Measurements from ENCODE around the gene CEP170.
"Not testable (repeated sequence)": the region's sequence is repeated elsewhere in the genome, so short reads cannot be mapped to it uniquely, and the experiment has no call there.

The CEP170 gene

DNA sequence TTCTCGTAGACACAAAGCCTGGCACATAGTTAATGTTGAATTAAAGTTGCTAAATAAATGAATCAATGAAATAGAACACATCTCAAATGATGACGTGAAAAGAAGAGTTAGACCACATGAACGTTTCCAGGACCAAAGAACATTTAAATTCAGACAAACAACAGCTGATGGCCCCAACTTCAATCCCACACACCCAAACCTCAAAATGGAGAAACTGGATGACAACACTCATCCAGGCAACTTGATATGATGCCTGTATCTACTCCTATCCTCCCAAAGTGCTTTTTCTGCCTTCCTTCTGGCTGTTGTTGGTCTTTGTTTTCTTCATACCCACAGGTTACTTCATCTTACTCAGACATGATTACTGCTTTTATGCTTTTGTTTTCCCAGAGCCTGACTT, 71.9 kb downstream of the CEP170 start:
- H3K9me3 ChIP-seq (ENCODE audit: control insufficient read depth, insufficient read depth, low read depth, low read length); H3K27me3 ChIP-seq (ENCODE audit: control insufficient read depth, insufficient read depth, low read length); H3K4me1 ChIP-seq (ENCODE audit: control insufficient read depth, insufficient read depth, low read length); H3K4me3 ChIP-seq (ENCODE audit: low read depth, low read length); H3K36me3 ChIP-seq (ENCODE audit: control insufficient read depth, insufficient read depth, low read length); H3K27ac ChIP-seq (ENCODE audit: low read depth, low read length); H3K9ac ChIP-seq (ENCODE audit: low read length): not testable (repeated sequence)

DNA sequence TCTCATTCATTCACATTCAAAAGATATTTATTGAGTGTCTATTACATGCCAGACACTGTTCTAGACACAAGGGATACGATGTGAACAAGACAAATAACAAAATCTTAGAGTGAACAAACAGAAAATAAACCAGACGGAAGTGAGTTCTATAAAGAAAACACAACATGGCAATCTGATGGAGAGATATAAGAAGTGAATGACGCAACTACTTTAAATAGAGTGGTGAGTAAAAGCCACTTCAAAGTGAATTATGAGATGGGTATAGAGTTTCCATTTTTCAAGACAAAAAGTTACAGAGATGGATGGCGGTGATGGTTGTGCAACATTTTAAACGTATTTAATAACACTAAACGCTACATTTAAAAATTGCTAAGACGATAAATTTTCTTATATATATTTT, 75.4 kb downstream of the CEP170 start:
- no peaks in the 10 kb centered on the region for H3K36me3 ChIP-seq (ENCODE audit: control insufficient read depth, insufficient read depth, low read length)
- H3K4me3 ChIP-seq (ENCODE audit: low read depth, low read length), result no peak overlapping the region
- no peaks in the 10 kb centered on the region for H3K27me3 ChIP-seq (ENCODE audit: control insufficient read depth, insufficient read depth, low read length)
- no peak overlapping the region for H3K9ac ChIP-seq (ENCODE audit: low read length)
- H3K9me3 ChIP-seq (ENCODE audit: control insufficient read depth, insufficient read depth, low read depth, low read length), result no peaks in the 10 kb centered on the region
- no peak overlapping the region for H3K27ac ChIP-seq (ENCODE audit: low read depth, low read length)
- no peaks in the 10 kb centered on the region for H3K4me1 ChIP-seq (ENCODE audit: control insufficient read depth, insufficient read depth, low read length)

DNA sequence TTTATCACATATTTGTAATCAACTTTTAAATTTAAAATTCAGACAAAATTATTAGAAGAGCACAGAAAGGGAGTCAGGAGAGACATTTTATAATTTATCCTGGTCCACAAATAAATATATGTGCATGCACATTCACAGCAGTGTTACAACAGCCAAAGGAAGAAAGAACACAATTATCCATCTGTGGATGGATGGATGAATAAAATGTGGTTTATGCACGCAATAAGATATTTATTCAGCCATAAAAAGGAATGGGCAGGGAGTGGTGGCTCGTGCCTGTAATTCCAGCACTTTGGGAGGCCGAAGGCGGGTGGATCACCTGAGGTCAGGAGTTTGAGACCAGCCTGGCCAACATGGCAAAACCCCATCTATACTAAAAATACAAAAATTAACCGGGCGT, 77.3 kb downstream of the CEP170 start:
- not testable (repeated sequence) for H3K36me3 ChIP-seq (ENCODE audit: control insufficient read depth, insufficient read depth, low read length)

DNA sequence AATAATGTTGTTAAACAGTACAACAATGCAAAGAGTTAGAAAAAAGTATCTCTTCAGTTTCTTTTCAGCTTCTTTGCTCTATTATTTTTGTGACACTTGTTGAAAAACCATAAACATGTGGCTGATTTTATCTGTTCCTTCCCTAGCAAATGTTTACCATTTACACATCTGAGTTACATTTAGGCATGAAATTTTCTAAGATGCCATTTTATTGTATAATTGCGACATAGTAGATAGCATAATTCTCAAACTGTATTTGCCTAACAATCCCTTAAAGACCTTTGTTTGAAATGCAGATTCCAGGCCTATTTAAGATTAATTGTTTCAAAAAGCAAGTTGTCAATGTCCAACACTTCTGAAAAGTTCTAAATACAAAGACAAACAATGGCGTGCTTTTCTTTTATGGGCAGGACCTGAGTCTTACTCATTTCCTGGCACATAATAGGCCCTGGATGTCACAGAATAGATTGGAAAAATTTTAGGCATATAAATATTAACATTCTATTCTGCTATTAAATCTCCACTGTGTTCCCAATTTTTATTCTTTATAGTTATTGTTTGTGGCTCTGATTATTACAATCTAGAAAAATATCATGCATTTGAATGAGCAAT, 81.2 kb downstream of the CEP170 start:
- H3K4me1 ChIP-seq (ENCODE audit: control insufficient read depth, insufficient read depth, low read length); H3K9me3 ChIP-seq (ENCODE audit: control insufficient read depth, insufficient read depth, low read depth, low read length); H3K4me3 ChIP-seq (ENCODE audit: low read depth, low read length); H3K9ac ChIP-seq (ENCODE audit: low read length); H3K27me3 ChIP-seq (ENCODE audit: control insufficient read depth, insufficient read depth, low read length); H3K27ac ChIP-seq (ENCODE audit: low read depth, low read length); H3K36me3 ChIP-seq (ENCODE audit: control insufficient read depth, insufficient read depth, low read length): not testable (repeated sequence)

More for the DNA sequence above, 77.3 kb downstream of the CEP170 start:
- not testable (repeated sequence) for H3K4me1 ChIP-seq (ENCODE audit: control insufficient read depth, insufficient read depth, low read length); H3K4me3 ChIP-seq (ENCODE audit: low read depth, low read length); H3K9ac ChIP-seq (ENCODE audit: low read length); H3K27ac ChIP-seq (ENCODE audit: low read depth, low read length); H3K27me3 ChIP-seq (ENCODE audit: control insufficient read depth, insufficient read depth, low read length); H3K9me3 ChIP-seq (ENCODE audit: control insufficient read depth, insufficient read depth, low read depth, low read length)

DNA sequence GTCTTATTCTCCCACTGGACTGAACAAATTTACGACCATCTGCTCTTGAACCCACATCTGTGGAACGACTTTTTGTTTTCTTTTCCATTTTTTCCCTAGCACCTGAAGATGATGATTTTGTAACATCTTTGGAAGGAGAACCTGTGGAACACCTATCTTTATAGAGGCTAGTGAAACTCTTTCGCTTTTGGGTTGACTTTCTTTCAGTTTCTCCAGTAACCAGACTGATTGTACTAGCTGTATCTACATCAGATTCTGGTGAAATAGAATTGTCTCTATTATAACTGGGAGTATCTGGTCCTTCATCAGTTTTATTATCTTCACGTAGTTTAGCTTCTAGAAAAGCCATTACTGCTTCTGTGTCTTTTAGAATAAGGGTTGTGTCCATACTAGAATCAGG, 90.2 kb downstream of the CEP170 start:
- not testable (repeated sequence) for H3K27me3 ChIP-seq (ENCODE audit: control insufficient read depth, insufficient read depth, low read length); H3K4me3 ChIP-seq (ENCODE audit: low read depth, low read length); H3K36me3 ChIP-seq (ENCODE audit: control insufficient read depth, insufficient read depth, low read length); H3K9me3 ChIP-seq (ENCODE audit: control insufficient read depth, insufficient read depth, low read depth, low read length); H3K27ac ChIP-seq (ENCODE audit: low read depth, low read length); H3K9ac ChIP-seq (ENCODE audit: low read length); H3K4me1 ChIP-seq (ENCODE audit: control insufficient read depth, insufficient read depth, low read length)

DNA sequence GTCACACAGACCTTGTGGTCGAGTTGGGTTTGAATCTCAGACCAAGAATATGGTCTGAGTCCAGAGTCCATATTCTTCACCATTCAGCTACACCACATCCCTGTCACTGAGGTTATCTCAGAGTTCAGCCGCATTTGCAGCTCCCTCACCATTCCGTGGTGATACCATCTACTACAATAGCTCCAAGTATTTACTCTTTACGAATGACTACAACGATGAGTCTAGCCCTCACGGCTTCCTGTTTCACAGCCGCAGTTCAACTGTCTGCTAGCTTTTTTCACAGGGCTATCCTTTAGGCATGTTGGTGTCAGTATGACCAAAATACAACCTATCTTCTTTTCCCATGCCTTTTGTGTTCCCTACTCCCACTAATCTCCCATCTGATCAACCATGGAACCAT, 104.2 kb downstream of the CEP170 start:
- H3K4me3 ChIP-seq (ENCODE audit: low read depth, low read length); H3K4me1 ChIP-seq (ENCODE audit: control insufficient read depth, insufficient read depth, low read length); H3K27me3 ChIP-seq (ENCODE audit: control insufficient read depth, insufficient read depth, low read length); H3K27ac ChIP-seq (ENCODE audit: low read depth, low read length); H3K9ac ChIP-seq (ENCODE audit: low read length); H3K36me3 ChIP-seq (ENCODE audit: control insufficient read depth, insufficient read depth, low read length); H3K9me3 ChIP-seq (ENCODE audit: control insufficient read depth, insufficient read depth, low read depth, low read length): not testable (repeated sequence)

DNA sequence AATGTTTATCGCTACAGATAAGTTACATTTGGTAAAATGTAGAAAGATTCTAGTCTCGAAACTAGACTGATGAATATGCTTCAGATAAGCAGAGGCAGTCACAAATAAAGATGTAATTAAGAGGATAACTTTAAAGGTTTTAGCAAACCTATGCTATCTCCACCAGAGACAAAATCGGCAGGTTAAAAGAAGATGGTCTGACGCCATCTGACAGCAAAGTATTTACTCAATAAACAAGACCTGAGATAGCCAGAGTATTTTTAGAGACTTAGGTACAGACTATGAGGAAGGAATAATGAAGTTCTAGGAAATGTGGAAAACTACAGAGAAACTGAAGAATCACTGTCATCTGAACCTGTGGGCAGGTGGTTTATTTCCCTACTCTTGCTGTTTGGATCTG, 106.0 kb downstream of the CEP170 start:
- not testable (repeated sequence) for H3K9ac ChIP-seq (ENCODE audit: low read length); H3K9me3 ChIP-seq (ENCODE audit: control insufficient read depth, insufficient read depth, low read depth, low read length); H3K27me3 ChIP-seq (ENCODE audit: control insufficient read depth, insufficient read depth, low read length); H3K27ac ChIP-seq (ENCODE audit: low read depth, low read length); H3K4me1 ChIP-seq (ENCODE audit: control insufficient read depth, insufficient read depth, low read length); H3K36me3 ChIP-seq (ENCODE audit: control insufficient read depth, insufficient read depth, low read length); H3K4me3 ChIP-seq (ENCODE audit: low read depth, low read length)

DNA sequence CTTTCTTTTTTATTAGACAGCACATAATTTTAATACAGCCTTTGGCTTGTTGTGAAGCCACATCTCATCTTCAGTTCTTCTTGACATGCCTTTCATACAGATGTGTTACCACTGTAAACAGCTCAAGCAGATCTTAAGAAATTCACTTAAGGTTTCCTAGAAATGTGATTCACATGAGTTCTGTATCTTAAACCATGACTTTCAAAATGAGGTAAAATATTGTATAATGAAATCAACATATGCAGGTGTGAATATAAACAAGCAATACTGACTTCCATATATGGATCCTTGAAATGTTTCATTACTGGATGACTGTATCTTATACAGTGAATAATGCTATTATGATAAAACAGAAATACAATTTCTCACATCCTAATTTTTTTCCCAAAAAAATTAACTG, 107.7 kb downstream of the CEP170 start:
- H3K27ac ChIP-seq (ENCODE audit: low read depth, low read length); H3K4me1 ChIP-seq (ENCODE audit: control insufficient read depth, insufficient read depth, low read length); H3K9me3 ChIP-seq (ENCODE audit: control insufficient read depth, insufficient read depth, low read depth, low read length); H3K27me3 ChIP-seq (ENCODE audit: control insufficient read depth, insufficient read depth, low read length); H3K9ac ChIP-seq (ENCODE audit: low read length); H3K36me3 ChIP-seq (ENCODE audit: control insufficient read depth, insufficient read depth, low read length); H3K4me3 ChIP-seq (ENCODE audit: low read depth, low read length): not testable (repeated sequence)

DNA sequence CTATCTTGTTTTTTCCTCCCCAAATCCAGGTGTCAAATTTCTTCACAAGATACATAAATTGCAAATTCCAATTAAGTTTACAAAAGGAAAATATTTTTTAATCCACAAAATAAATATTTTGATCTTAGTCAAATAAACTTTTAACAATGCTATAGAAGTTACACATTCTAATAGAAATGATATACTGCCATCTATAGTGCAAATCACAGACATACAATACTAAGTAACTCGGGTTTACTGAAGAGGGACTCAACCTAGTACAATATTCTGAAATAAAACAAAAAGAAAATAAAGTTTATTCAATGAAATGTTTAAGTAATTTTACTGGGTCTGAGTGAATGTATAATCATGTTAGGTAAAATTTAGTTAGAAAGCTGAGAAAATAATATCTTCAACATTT, 114.6 kb downstream of the CEP170 start:
- H3K36me3 ChIP-seq (ENCODE audit: control insufficient read depth, insufficient read depth, low read length), result peaks cover 13% of the 10 kb centered on the region
- not testable (repeated sequence) for H3K4me3 ChIP-seq (ENCODE audit: low read depth, low read length); H3K9me3 ChIP-seq (ENCODE audit: control insufficient read depth, insufficient read depth, low read depth, low read length); H3K4me1 ChIP-seq (ENCODE audit: control insufficient read depth, insufficient read depth, low read length); H3K9ac ChIP-seq (ENCODE audit: low read length); H3K27ac ChIP-seq (ENCODE audit: low read depth, low read length); H3K27me3 ChIP-seq (ENCODE audit: control insufficient read depth, insufficient read depth, low read length)

DNA sequence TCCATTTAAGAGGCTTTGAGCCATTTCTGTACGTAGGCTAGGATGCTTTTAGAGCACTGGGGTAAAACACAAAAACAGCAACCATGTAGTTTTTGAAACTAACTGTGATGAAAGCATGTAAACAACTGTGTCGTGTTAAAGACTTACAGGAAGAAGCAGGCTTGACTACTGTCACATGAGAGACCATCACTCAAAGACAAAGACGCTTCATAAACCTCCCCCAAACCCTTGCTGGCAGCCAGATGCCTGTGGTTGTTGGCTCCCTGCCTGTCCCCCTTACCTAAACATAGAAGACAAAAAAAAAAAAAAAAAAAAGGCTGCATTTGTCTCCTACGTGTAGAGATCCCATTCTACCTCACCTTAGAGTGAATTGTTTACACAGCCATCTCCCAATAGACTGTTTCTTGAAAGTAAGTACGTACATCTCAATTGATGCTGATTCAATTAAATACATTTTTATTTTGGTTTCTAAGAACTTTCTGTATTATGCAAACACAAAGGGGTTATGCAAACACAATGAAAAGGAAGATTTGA, 132.1 kb downstream of the CEP170 start:
- not testable (repeated sequence) for H3K36me3 ChIP-seq (ENCODE audit: control insufficient read depth, insufficient read depth, low read length); H3K27ac ChIP-seq (ENCODE audit: low read depth, low read length); H3K9ac ChIP-seq (ENCODE audit: low read length); H3K4me3 ChIP-seq (ENCODE audit: low read depth, low read length); H3K4me1 ChIP-seq (ENCODE audit: control insufficient read depth, insufficient read depth, low read length); H3K27me3 ChIP-seq (ENCODE audit: control insufficient read depth, insufficient read depth, low read length); H3K9me3 ChIP-seq (ENCODE audit: control insufficient read depth, insufficient read depth, low read depth, low read length)

DNA sequence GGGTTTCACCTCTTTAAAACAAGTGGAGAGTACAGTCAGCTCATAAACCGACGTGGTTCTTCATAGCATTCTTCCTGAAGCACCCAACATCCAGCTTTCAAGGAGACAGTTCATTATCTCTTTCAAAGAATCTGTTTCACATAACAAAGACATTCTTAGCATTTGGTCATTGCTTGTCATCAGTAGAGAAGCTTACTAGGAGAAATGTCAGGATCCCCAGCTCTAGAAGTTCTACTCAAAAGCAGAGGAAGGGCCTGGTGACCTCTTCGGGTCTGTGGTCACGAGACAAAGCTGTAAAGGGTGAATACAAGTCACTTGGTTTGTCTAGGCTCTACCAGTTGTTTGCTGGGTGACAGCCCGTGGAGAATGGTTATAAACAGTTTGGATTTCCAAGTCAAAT, 133.1 kb downstream of the CEP170 start:
- H3K27ac ChIP-seq (ENCODE audit: low read depth, low read length); H3K9me3 ChIP-seq (ENCODE audit: control insufficient read depth, insufficient read depth, low read depth, low read length); H3K27me3 ChIP-seq (ENCODE audit: control insufficient read depth, insufficient read depth, low read length); H3K9ac ChIP-seq (ENCODE audit: low read length); H3K36me3 ChIP-seq (ENCODE audit: control insufficient read depth, insufficient read depth, low read length); H3K4me1 ChIP-seq (ENCODE audit: control insufficient read depth, insufficient read depth, low read length); H3K4me3 ChIP-seq (ENCODE audit: low read depth, low read length): not testable (repeated sequence)

Measured in HUES6 (cell line).